Motor neuron (in vitro differentiated cells): ENCODE results near the gene HFE. TPM values are rescaled to one million over a fixed set of nuclear protein-coding genes. Genes with fewer than 3 reads are reported as not detected.
A peak's percentile ranks its signal among the peaks of the same experiment; 100 is the strongest.
"Not testable (repeated sequence)": the region's sequence is repeated elsewhere in the genome, so short reads cannot be mapped to it uniquely, and the experiment has no call there.

ENCODE experiments used
- ATAC-seq, 8 experiments: fragments of 200-7000 bp; cut with Tn5 transposase; replicated peaks in 6 of 8; 2 replicates each; pipeline ENCODE4 v1.8.0; 2021; ENCODE audit warnings: mild to moderate bottlenecking in 8 of 8, moderate library complexity in 8 of 8
- H3K27ac ChIP-seq, 2 donors: fragments of 250-450 bp; sonication (Bioruptor Pico); 2 replicates each; pipeline ENCODE4 v1.9.0; 2021; ENCODE audit warnings: antibody characterized with exemption in 2 of 2, mild to moderate bottlenecking in 2 of 2, moderate library complexity in 1 of 2
- H3K4me1 ChIP-seq, 2 donors: fragments of 250-450 bp; sonication (Bioruptor Pico); replicated peaks in 1 of 2; 2 replicates each; pipeline ENCODE4 v1.6.1; 2021; ENCODE audit warnings: antibody characterized with exemption in 2 of 2, mild to moderate bottlenecking in 2 of 2, moderate library complexity in 1 of 2
- H3K4me3 ChIP-seq, 5 donors: fragments of 250-450 bp; sonication (Bioruptor Pico); 2 replicates each; pipeline ENCODE4 v1.9.0; 2021; ENCODE audit warnings: antibody characterized with exemption in 5 of 5, mild to moderate bottlenecking in 5 of 5, moderate library complexity in 4 of 5
- WGBS, 10 experiments: fragments of 450-650 bp; shearing (Covaris generic); methylation state at CpG; one replicate each; pipeline ENCODE4 v1.0.0; 2022; 5-methylcytosine and 5-hydroxymethylcytosine counted together
- in situ Hi-C, 9 experiments: fragments of 400-800 bp; cut with MboI; loops; one replicate each; pipeline ENCODE4 v1.15.0; 2021; ENCODE audit warnings: low sequenced_read_pairs in 9 of 9, low pct_unique_long_range_greater_than_20kb in 2 of 9; ENCODE audit not compliant: unreplicated experiment in 9 of 9
- total RNA-seq, 8 experiments: library from RNA; unstranded; fragments of 300-600 nt; gene quantifications; 2 replicates each; pipeline versions ENCODE4 v1.2.3 to v1.2.4, GENCODE V29; 2022

Gene HFE, protein sequence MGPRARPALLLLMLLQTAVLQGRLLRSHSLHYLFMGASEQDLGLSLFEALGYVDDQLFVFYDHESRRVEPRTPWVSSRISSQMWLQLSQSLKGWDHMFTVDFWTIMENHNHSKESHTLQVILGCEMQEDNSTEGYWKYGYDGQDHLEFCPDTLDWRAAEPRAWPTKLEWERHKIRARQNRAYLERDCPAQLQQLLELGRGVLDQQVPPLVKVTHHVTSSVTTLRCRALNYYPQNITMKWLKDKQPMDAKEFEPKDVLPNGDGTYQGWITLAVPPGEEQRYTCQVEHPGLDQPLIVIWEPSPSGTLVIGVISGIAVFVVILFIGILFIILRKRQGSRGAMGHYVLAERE
- 1 to 10 TPM in 4 of 8 experiments, under 1 TPM in 4; 0.05 to 5.8 (median 1.5) TPM for total RNA-seq

- peak; percentile 37 to 76 (median 63) for ATAC-seq
Observed at GRCh38 chr6:26087284-26088115, at the start of gene HFE. Gene HFE, plus strand, starts transcription at chr6:26087429. Its CDS starts 12 bp downstream, at chr6:26087441.

DNA sequence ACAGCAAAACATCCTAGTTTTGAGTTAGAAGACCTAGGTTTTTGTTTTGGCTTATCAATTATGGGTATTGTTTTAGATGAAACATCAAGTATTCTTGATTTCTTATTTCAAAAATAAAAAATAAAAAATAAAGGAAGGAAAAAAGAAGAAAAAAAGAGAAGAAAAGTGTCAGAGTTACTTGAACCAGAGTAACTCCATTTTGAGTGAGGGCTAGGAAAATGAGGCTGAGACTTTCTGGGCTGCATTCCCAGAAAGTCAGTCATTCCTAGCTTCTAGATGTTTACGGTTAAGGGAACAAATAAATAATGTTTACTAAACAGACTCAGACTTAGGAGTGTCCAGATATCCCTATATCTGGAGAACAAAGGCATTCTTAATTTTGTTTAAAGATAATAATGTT, 45.3 kb upstream of the HFE start:
- in situ Hi-C loops = loop anchor here in 2 of 9 experiments (25.0 kb wide), 2 partner anchors 145 to 1820 kb away; a partner anchor contains a TSS
- Histone ChIP-seq H3K4me3 (no peak overlapping the region), H3K27ac (no peak overlapping the region), H3K4me1 (no peaks in the 10 kb centered on the region)
- ATAC-seq = no peak
- WGBS, 10 experiments = 38 to 100% (median 80%) methylated on average over 1 of the region's 1 CpG; no CpG with 5 or more reads in 1 of the 10 experiments

More at GRCh38 chr6:26087284-26088115, at the start of gene HFE:
- H3K4me3 ChIP-seq = peak within 1 kb of the TSS; percentile 2 to 27 (median 20)
- H3K27ac ChIP-seq = no peak within 1 kb of the TSS
- 0 to 57% (median 8%) methylated on average over 2 to 14 of the region's 41 CpGs; no CpG with 5 or more reads in 4 of the 10 experiments for WGBS, 10 experiments
- in situ Hi-C loops = no loop called here
- H3K4me1 ChIP-seq = peaks cover 7 to 10% of the 10 kb centered on the region in 2 donors

GRCh38 chr6:26043384-26044139, 43.7 kb upstream of the HFE start:
- peak in 5 of 8 experiments; percentile 53 to 91 (median 79) for ATAC-seq
- Histone ChIP-seq H3K27ac (peak overlapping the region; percentile 16 to 55), H3K4me1 (no peaks in the 10 kb centered on the region), H3K4me3 (peak overlapping the region in 3 of 5 donors; percentile 24 to 41 (median 28))
- WGBS, 10 experiments = 0 to 97% (median 81%) methylated on average over 9 to 29 of the region's 32 CpGs; no CpG with 5 or more reads in 1 of the 10 experiments
- in situ Hi-C loops = loop anchor here in 2 of 9 experiments (25.0 kb wide), 2 partner anchors 144 to 1819 kb away; a partner anchor contains a TSS

DNA sequence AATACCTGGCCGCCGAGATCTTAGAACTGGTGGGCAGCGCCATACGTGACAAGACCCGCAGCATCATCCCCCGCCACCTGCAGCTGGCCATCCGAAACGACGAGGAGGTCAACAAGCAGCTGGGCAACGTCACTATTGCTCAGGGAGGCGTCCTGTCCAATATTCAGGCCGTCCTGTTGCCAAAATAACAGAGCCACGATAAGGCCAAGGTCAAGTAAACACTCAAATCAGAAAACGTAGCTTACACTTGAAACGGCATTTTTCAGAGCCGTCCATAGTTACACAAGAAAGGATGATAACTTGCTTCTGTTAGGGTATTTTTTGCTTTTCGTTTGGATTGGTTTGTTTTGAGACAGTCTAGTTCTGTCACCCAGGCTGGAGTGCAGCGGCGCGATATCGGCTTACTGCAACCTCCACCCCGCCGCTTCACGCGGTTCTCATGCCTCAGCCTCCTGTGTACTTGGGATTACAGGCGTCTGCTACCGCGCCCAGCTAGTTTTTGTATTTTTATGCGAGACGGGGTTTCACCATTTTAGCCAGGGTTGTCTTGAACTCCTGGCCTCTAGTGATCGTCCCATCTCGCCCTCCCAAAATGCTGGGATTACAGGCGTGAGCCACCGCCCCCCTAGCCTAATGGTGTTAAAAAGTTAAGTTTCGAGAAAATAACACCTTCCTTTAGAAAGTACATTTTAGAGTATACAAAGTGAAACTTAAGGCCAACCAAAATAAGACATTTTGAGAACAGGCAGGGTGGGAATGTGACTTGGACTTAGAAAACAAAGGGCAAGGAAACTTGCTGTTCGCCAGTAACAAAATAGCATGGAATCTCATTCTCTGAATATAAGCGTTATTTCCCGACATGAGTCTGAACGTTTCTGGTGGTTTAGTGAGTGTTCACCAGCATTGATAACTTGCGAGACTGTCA, 42.8 kb upstream of the HFE start:
- H3K4me3 ChIP-seq = peak overlapping the region in 3 of 5 donors; percentile 24 to 41 (median 28)
- ATAC-seq = peak in 4 of 8 experiments; percentile 11 to 47 (median 18)
- 1 to 98% (median 67%) methylated on average over 5 to 40 of the region's 40 CpGs for WGBS, 10 experiments
- H3K27ac ChIP-seq = peak overlapping the region in 1 of 2 donors; percentile 55
- no peaks in the 10 kb centered on the region for H3K4me1 ChIP-seq
- in situ Hi-C loops = loop anchor here in 2 of 9 experiments (25.0 kb wide), 2 partner anchors 143 to 1818 kb away; a partner anchor contains a TSS

GRCh38 chr6:26045065-26045927, 41.9 kb upstream of the HFE start:
- Histone ChIP-seq H3K27ac (no peak overlapping the region), H3K4me1 (no peaks in the 10 kb centered on the region), H3K4me3 (peak overlapping the region in 3 of 5 donors; percentile 24 to 41 (median 28))
- ATAC-seq = peak in 5 of 8 experiments; percentile 55 to 79 (median 70)
- 0 to 100% (median 68%) methylated on average over 1 to 37 of the region's 47 CpGs for WGBS, 10 experiments
- in situ Hi-C loops = loop anchor here in 2 of 9 experiments (25.0 kb wide), 2 partner anchors 142 to 1817 kb away; a partner anchor contains a TSS

DNA sequence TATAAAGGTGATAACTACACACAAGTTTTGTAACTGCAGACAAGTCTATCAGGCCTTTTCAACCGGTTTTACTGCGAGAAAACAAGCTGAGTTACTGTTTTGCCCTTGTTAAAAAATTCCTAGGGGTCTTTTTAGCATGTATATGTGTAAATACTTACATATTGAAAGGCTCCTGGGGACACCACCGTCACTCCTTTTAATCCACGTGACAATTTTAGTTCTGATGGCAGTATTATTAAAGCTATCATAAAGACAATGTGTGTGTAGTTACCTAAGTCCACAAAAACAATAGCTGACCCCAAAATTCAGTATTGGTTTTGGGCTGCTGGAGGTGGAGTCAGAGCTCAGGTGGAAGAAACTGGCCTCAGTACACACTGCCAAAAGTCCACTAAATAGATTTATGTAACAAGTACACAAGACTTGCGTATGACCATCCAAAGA, 41.3 kb upstream of the HFE start:
- peak overlapping the region in 1 of 5 donors; percentile 41 for H3K4me3 ChIP-seq
- 5 to 100% (median 63%) methylated on average over 1 to 5 of the region's 5 CpGs; no CpG with 5 or more reads in 1 of the 10 experiments for WGBS, 10 experiments
- no peak for ATAC-seq
- no peak overlapping the region for H3K27ac ChIP-seq
- no peaks in the 10 kb centered on the region for H3K4me1 ChIP-seq
- in situ Hi-C loops = loop anchor here in 2 of 9 experiments (25.0 kb wide), 2 partner anchors 141 to 1816 kb away; a partner anchor contains a TSS

- not testable (repeated sequence) for ATAC-seq, H3K4me1 ChIP-seq, H3K4me3 ChIP-seq, H3K27ac ChIP-seq
- 88 to 100% (median 100%) methylated on average over 1 to 10 of the region's 18 CpGs; no CpG with 5 or more reads in 4 of the 10 experiments for WGBS, 10 experiments
- in situ Hi-C loops = loop anchor here in 2 of 9 experiments (25.0 kb wide), 2 partner anchors 140 to 1815 kb away; a partner anchor contains a TSS
Observed at GRCh38 chr6:26047329-26047728, 39.9 kb upstream of the HFE start.

- in situ Hi-C loops = loop anchor here in 2 of 9 experiments (25.0 kb wide), 2 partner anchors 139 to 1814 kb away; a partner anchor contains a TSS
- 65 to 100% (median 75%) methylated on average over 2 of the region's 2 CpGs; no CpG with 5 or more reads in 3 of the 10 experiments for WGBS, 10 experiments
- ATAC-seq = no peak
Observed at GRCh38 chr6:26048590-26048989, 38.6 kb upstream of the HFE start.

DNA sequence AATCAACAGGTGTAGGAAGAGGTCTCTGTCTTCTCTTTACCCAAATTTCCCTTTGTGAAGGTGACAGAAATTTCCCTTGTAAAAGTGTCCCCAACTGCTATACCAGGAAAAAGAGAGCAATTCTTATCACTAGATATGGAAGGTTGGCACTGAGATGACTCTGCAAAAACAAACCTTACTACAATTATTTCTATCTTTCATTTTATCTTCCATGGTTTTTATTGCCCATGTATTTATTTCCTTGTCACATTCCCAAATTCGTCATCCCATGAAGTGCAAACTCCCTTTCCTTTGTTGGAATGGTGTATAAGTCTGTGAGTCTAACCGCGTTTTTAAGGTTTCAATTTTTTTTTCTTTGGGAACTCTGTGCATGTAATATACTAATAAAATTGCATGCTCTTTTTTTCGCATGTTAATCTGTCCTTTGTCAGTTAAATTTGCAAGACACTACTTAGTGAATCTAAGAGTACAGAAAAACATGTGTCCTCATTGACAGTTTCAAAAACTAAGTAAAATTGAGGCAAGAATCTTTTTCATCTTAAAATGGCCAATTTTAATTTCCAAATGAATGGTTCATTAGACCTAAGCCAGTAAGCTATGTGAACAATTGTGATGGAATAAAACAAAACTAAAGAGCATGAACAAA, 35.4 kb upstream of the HFE start:
- 66 to 94% (median 88%) methylated on average over 2 to 4 of the region's 4 CpGs for WGBS, 10 experiments
- in situ Hi-C loops = no loop called here
- Histone ChIP-seq H3K4me1 (peaks cover 3 to 8% of the 10 kb centered on the region in 2 donors), H3K4me3 (no peak overlapping the region), H3K27ac (no peak overlapping the region)
- no peak for ATAC-seq

More at GRCh38 chr6:26048590-26048989, 38.6 kb upstream of the HFE start:
- no peak overlapping the region for H3K27ac ChIP-seq
- H3K4me1 ChIP-seq = peaks cover under 1 to 1% of the 10 kb centered on the region in 2 donors
- no peak overlapping the region for H3K4me3 ChIP-seq

- WGBS, 10 experiments = 86 to 100% (median 96%) methylated on average over 2 to 13 of the region's 18 CpGs; no CpG with 5 or more reads in 2 of the 10 experiments
- in situ Hi-C loops, ATAC-seq, H3K4me1 ChIP-seq, H3K27ac ChIP-seq, H3K4me3 ChIP-seq: not testable (repeated sequence)
Observed at GRCh38 chr6:26052762-26053250, 34.4 kb upstream of the HFE start.
